GM13976 (cell line): ENCODE data around the gene EXTL1.

ENCODE experiments used
- DNase-seq: peaks from one replicate; pipeline ENCODE4 v3.0.0; 2012; ENCODE audit warnings: low spot score
- CTCF ChIP-seq: IDR thresholded peaks from 2 replicates; pipeline ENCODE4 v1.5.1; 2012; ENCODE audit warnings: borderline replicate concordance, mild to moderate bottlenecking; ENCODE audit not compliant: insufficient read depth; ENCODE audit errors: extremely low read depth, missing control alignments, control extremely low read depth
- in situ Hi-C: fragments of 300-500 bp; cut with MboI; formaldehyde crosslinking; loops from one replicate; pipeline ENCODE4 v1.12.0; 2022; ENCODE audit warnings: low sequenced_read_pairs, mixed read lengths, inconsistent platforms; ENCODE audit not compliant: unreplicated experiment

EXTL1 gene

GRCh38 chr1:25997828-25998761 lies 23.5 kb upstream of the EXTL1 start, which contains the start of gene PAFAH2:
TSS of gene PAFAH2 (minus strand) at chr1:25998063. CDS start at chr1:25990816, 7,247 bp downstream.
- DNase-seq: peak; percentile 93
- in situ Hi-C loops: loop anchor here (5.0 kb wide), 1 partner anchor 101 kb away; no protein-coding TSS in a partner anchor
- peak; percentile 98 for TF ChIP-seq CTCF

GRCh38 chr1:25999041-25999800 lies 22.4 kb upstream of the EXTL1 start:
- TF ChIP-seq CTCF: no peak
- in situ Hi-C loops: loop anchor here (5.0 kb wide), 1 partner anchor 102 kb away; no protein-coding TSS in a partner anchor
- DNase-seq: no peak

GRCh38 chr1:26003262-26003661 lies 18.3 kb upstream of the EXTL1 start:
- in situ Hi-C loops: no loop called here
- TF ChIP-seq CTCF: no peak

GRCh38 chr1:26003756-26004155 lies 17.8 kb upstream of the EXTL1 start:
- TF ChIP-seq CTCF: no peak
- DNase-seq: no peak
- in situ Hi-C loops: no loop called here

More at GRCh38 chr1:26003262-26003661, 18.3 kb upstream of the EXTL1 start:
- no peak for DNase-seq

- TF ChIP-seq CTCF: no peak
- in situ Hi-C loops: no loop called here
- no peak for DNase-seq
Observed at GRCh38 chr1:26005434-26006105, 16.0 kb upstream of the EXTL1 start.

GRCh38 chr1:26006710-26007109 lies 14.9 kb upstream of the EXTL1 start:
- TF ChIP-seq CTCF: no peak
- in situ Hi-C loops: no loop called here
- DNase-seq: no peak
